Stimulated activated CD4-positive, alpha-beta T cell treated with anti-CD3 and anti-CD28 coated beads, Interleukin-2, amount 100 ng/mL, for 48 hours (primary cell): Measurements from ENCODE around the gene RPGR.

Source experiments
- DNase-seq, 2 donors: peaks; one replicate each; pipeline ENCODE4 v3.0.0-alpha.2; 2020

The RPGR gene

DNA sequence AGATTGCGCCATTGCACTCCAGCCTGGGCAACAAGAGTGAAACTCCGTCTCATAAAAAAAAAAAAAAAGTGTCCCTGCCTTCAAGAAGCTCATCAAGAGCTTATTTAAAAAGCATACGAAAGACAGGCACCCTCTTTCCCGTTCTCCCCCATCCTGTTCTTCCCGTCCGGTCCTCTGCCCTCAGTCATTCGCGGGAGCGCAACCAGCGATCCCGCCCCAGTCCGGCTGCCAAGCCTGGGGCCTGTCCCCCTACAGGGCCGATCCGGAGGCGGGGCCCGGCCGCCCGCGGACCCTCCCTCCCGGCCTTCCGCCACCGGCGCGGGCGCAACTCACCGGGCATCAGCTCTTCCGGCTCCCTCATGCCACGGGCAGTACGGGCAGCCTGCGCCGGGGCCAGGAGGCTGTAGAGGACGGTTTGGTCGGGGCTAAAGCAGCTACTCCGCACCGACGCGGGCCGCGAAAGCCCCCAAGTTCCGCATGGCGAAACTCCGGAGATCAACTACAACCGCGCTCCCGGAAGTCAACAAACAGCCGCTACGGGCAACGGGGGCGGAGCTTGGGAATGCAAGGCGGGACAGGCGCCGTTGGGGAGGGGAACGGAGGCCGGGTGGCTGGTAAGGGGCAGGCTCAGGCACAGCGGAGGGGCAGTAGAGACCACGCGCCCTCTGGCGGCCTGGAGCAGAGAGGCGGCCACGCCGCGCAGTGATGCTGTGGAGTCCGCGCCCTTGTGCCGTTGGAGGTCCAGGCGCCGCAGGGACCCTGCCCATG, at the start of gene RPGR:
Gene RPGR, minus strand, starts transcription at position 503 of the 768 bp plus-strand sequence. Its CDS starts 142 bp downstream, at position 361.
- peak; percentile 82 to 83 for DNase-seq

- DNase-seq = no peak
These were observed 49.4 kb upstream of the RPGR start for GRCh38 chrX:38376747-38377146.

DNA sequence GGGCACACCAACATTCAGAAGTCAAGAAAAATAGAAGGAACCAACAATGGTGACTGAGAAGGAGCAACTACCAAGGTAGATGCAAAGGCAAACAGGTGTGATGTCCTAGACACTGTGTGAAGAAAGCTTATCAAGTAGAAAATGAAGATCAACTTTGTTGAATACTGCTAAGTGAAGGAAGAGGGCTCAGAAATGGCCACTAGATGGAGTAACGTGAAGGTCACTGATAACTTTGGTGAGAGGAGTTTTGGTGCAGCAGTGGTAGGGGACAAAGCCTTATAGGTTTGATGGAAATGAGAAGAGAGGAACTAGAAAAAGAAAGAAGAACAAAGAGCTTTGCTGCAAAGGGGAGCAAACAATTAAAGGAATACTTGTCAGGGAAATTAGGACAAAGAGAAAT, 48.6 kb upstream of the RPGR start:
- no peak for DNase-seq

DNA sequence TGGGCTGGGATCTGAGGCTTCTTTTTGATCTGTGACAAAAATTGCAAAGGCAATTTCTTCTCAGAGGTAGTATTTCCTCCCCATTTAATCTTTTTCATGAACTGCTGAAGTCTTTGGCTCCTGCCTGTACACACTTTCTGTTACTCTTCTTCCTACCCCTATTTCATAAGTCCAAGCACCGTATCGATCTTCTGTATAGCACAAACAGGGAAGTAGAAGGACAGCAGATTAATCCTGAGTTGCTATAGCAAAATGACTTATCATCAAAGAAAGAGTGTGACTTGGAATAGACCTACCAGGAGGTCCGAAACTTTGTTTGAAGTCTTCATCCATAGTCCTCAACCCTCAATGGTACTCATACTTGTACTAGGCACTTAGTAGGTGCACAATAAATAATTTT, 47.1 kb upstream of the RPGR start:
- no peak for DNase-seq

DNA sequence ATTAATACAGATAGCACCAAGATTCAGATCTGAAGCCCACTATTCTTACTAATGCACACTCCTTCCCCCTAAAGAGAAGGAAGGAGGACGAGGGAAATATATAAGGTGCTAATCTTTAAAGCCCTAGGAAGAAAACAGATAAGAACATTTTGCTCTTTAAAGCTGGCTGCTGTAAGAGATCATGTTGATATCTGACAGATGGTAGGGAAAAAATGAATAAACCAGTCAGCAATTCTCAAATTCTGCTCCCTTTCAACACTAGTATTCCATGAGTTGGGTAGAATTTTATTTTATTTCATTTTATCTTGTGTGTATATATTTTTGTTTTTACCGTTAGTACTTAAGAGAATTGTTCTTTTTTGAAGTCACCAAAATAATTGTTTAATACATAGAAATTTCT, 44.3 kb upstream of the RPGR start:
- DNase-seq = no peak

DNA sequence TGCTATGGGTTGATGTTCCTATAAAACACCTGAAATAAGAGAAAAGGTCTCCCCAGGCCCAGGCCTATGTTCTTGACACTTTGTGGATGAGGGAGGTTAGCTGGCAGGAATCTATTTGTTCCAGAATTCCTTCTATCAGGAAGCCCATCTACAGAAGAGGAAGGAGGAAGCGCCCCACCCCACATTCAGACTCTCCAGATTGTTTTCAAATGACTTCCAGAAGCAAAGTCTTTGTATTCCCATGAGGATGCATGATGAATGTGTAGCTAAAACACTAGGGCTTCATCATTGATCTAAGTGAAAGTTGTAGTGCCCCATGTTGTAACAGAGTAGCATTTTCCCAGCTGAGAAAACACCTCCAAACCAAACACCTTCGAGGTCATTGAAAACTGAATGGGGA, 41.5 kb upstream of the RPGR start:
- no peak for DNase-seq

DNA sequence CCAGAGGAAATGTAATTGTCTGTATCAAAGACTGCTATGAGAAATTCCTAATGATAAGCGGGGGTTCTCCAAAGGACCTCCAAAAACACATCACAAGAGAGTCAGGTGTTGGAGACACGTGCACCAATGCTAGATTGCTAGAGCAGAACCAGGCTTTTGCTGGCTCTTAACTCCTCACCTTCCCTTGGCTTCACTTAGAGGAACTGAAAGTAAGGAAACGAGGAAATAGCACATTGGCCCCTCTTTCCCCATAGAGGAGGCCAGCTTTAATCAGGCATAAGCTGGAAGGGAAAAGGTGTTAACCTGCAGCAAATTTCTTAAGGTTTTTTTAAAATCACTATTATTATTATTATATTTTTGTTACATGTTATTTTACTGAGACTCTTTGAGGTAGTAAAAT, 38.6 kb upstream of the RPGR start:
- DNase-seq = no peak

- DNase-seq = no peak
These were observed 35.7 kb upstream of the RPGR start for GRCh38 chrX:38363046-38363445.

DNA sequence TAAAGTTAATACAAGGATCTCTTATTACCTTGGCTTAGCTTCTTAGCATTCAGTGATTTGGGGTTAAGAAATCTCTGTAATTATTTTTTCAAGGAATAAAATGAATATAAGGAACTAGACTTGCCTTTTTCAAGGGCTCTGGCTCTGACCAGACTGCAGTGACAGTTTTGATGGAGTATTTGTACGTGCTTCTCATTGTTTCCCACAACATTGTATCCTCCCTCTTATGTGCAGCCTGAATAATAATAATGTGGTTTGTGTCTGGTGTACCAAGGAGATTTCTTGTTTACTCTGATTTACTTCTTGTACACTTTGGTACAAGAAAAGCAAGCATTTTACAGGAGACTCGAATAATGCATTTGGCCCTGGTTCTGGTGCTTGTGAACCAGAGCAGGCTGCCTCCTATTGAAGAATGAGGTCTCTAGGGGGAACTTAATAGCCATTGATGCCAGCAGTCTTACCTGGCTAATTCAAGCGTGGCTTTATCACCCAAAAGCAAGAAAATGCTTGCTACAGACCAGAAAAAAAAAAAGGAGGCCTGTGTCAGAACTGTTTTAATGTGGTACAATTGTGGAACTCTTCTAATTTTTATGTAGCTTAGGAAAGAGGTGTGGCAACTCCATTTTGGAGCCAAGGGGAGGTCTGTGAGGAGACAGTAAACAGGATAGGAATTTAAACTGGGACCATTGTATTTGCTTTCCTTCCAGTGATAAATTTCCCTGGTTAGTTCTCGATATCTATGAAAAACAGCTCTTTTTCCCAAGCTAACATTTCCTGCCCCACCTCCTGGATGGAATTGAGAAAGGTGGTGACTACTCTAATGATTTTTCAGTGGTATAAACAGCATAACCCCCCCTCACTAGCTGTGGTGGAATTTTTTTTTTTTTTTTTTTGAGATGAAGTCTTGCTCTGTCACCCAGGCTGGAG, 30.7 kb upstream of the RPGR start:
- no peak for DNase-seq

GRCh38 chrX:38356401-38356800, 29.1 kb upstream of the RPGR start:
- no peak for DNase-seq

GRCh38 chrX:38352362-38352761, 25.1 kb upstream of the RPGR start, which contains the start of gene OTC:
OTC (plus strand) TSS chrX:38352604; CDS start chrX:38352697, 93 bp downstream.
- no peak for DNase-seq

- DNase-seq = no peak
These were observed 24.0 kb upstream of the RPGR start for GRCh38 chrX:38351346-38351745.

DNA sequence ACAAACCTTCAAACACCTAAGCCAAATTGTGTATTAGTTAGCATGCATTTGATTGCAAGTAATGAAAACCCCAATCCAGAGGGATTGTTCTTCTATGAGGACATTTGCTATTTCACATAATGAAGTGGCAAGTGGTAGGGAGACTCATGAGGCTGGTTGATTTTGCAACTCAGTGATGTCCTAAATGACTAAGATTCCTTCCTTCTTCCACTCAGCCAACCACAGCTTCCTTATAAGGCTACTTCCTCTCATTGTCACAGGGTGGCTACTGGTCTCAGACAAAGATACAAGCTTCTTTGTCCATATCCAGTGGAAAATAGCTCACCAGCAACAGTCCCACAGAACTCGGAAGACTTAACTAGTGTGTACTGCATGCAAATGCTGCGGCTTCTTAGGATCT, 19.8 kb upstream of the RPGR start:
- DNase-seq = no peak

GRCh38 chrX:38346150-38346549, 18.8 kb upstream of the RPGR start:
- DNase-seq = no peak

- no peak for DNase-seq
These were observed 15.8 kb upstream of the RPGR start for GRCh38 chrX:38342853-38343778.

GRCh38 chrX:38341442-38341841, 14.1 kb upstream of the RPGR start:
- no peak for DNase-seq

- no peak for DNase-seq
These were observed 9.4 kb upstream of the RPGR start for GRCh38 chrX:38336538-38337240.

GRCh38 chrX:38335382-38335781, 8.1 kb upstream of the RPGR start:
- no peak for DNase-seq

DNA sequence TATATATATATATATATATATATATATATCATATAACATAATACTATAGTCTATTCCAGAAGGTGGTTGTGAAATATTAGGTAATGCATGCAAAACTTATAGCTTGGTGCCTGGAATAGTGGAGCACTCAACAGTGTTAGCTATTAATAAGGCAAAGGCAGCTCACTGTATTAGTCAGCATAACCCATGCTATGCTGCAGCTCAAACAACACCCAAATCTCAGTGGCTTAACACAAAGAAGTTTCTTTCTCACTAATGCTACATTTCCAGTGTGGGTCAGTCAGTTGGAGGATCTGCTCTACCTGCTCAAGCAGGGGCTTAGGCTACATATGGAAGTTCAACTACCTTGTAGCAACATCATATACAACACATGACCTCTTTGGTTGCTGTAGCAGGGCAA, 5.2 kb upstream of the RPGR start:
- no peak for DNase-seq

GRCh38 chrX:38327775-38328081, 419 bp upstream of the RPGR start:
- DNase-seq = no peak

GRCh38 chrX:38326086-38326485, 1.2 kb downstream of the RPGR start:
- DNase-seq = no peak

GRCh38 chrX:38320819-38321218, 6.5 kb downstream of the RPGR start:
- DNase-seq = no peak
